ENCODE data around the gene KCNAB1. TPM values are rescaled to one million over a fixed set of nuclear protein-coding genes. Genes with fewer than 3 reads are reported as not detected.

The KCNAB1 gene
- total and polyA plus RNA-seq, 10 of the 15 experiments (the other 5 are each of a cell fraction or from before 2014, with no cell fraction given), result 0.11 to 0.69 (median 0.43) TPM; not detected in 6

DNA sequence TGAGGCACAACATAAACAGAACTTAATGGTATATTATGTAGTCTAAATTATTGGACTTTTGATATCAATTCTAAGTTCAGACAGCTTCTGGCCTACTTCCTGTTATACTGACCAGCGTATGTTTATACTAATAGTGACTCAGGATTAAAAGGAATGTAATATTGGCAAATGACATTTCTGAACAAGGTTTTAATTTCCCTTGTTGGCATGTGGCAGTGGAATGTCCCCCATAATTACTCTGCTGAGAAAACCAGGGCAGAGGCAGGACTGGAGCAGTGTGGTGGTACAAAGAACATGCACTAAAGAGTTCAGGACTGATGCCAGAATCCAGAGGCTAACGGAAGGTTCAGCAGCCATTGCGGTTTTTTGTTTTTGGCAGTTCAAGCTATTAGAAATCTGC is 184.0 kb downstream of the KCNAB1 start:
- Histone ChIP-seq H3K36me3 (ENCODE audit: control insufficient read depth in 2 of 2, insufficient read depth in 2 of 2, low read length in 1 of 2) (no peaks in the 10 kb centered on the region), H3K27ac (ENCODE audit: control insufficient read depth, insufficient read depth) (no peak overlapping the region), H4K20me1 (ENCODE audit: control insufficient read depth, insufficient read depth) (no peaks in the 10 kb centered on the region), H3K9me3 (replicated peaks; ENCODE audit: control insufficient read depth, insufficient read depth, low read length) (no peaks in the 10 kb centered on the region), H3K9ac (ENCODE audit: control insufficient read depth, insufficient read depth, low read length) (no peak overlapping the region), H2AFZ (ENCODE audit: control insufficient read depth, low read depth, low read length) (no peak overlapping the region), H3K4me3 (no peak overlapping the region), H3K4me1 (ENCODE audit: control insufficient read depth, insufficient read depth, low read length) (no peaks in the 10 kb centered on the region), H3K27me3 (replicated peaks in 1 of 2; ENCODE audit: control insufficient read depth in 2 of 2, insufficient read depth in 2 of 2, low read length in 1 of 2) (peaks cover 0 to 2% of the 10 kb centered on the region in 2 experiments; a peak in 1 of 4 replicates), H3K4me2 (ENCODE audit: control insufficient read depth, insufficient read depth) (no peak overlapping the region), H3K79me2 (ENCODE audit: control insufficient read depth, insufficient read depth, low read length) (no peaks in the 10 kb centered on the region)
- intact Hi-C loops (cut with micrococcal nuclease; ENCODE audit: unreplicated experiment), result no loop called here
- RAD21 ChIA-PET (ENCODE audit: unreplicated experiment), result no interaction called here
- POLR2A ChIA-PET, result no interaction called here
- SMC1A ChIA-PET (ENCODE audit: uncharacterized antibody, unreplicated experiment), result interaction anchor here (0.9 kb wide), 1 partner anchor 24 kb away, joined by 3 read pairs; no protein-coding TSS in a partner anchor
- no peak for TF ChIP-seq ZNF687 (IDR thresholded peaks at IDR 0.05)
- no peak for TF ChIP-seq SREBF1 (IDR thresholded peaks at IDR 0.05; ENCODE audit: low read length)
- no peak for TF ChIP-seq BCLAF1 (IDR thresholded peaks at IDR 0.05)
- DNase-seq (ENCODE audit: low read depth, low spot score), result no peak
- in situ Hi-C loops (cut with MboI), result no loop called here
- CTCF ChIA-PET, result no interaction called here
- no TSS peak for BruUV-seq (replicated peaks)
- WGBS (ENCODE audit: insufficient coverage, insufficient replicate concordance, low lambda C conversion rate, missing lambda C conversion rate), result 30% methylated on average over 3 of the region's 3 CpGs
- ATAC-seq, result no peak
- FAIRE-seq, result no peak
